Neural progenitor cell (in vitro differentiated cells): ENCODE measurements around the gene ANAPC5. TPM values are rescaled to one million over a fixed set of nuclear protein-coding genes. Genes with fewer than 3 reads are reported as not detected.

Experiments used
- DNase-seq: peaks from one replicate; pipeline ENCODE4 v3.0.0-alpha.2; 2016; ENCODE audit warnings: low spot score
- H2AFZ ChIP-seq: fragments of 200-600 bp; sonication (generic); replicated peaks from 2 replicates; pipeline ENCODE4 v1.6.1; 2016; ENCODE audit warnings: antibody characterized with exemption
- H3F3A ChIP-seq: fragments of 200-600 bp; sonication (generic); 2 replicates; pipeline ENCODE4 v1.6.1; 2016; ENCODE audit warnings: antibody characterized with exemption, low read depth
- H3K27ac ChIP-seq: fragments of 200-600 bp; sonication (generic); 2 replicates; pipeline ENCODE4 v1.5.1; 2016; ENCODE audit warnings: mild to moderate bottlenecking
- H3K27me3 ChIP-seq: fragments of 200-600 bp; sonication (generic); 2 replicates; pipeline ENCODE4 v1.6.1; 2016; ENCODE audit warnings: mild to moderate bottlenecking, moderate library complexity
- H3K36me3 ChIP-seq: fragments of 200-600 bp; sonication (generic); 2 replicates; pipeline ENCODE4 v1.5.1; 2016
- H3K4me1 ChIP-seq: fragments of 200-600 bp; sonication (generic); 2 replicates; pipeline ENCODE4 v1.6.1; 2016; ENCODE audit warnings: mixed run types
- H3K4me2 ChIP-seq: fragments of 200-600 bp; sonication (generic); 2 replicates; pipeline ENCODE4 v1.6.1; 2016
- H3K4me3 ChIP-seq: fragments of 200-600 bp; sonication (generic); 2 replicates; pipeline ENCODE4 v1.5.1; 2016
- H3K79me2 ChIP-seq: fragments of 200-600 bp; sonication (generic); 2 replicates; pipeline ENCODE4 v1.6.1; 2016; ENCODE audit warnings: low read depth
- H3K9ac ChIP-seq: fragments of 200-600 bp; sonication (generic); 2 replicates; pipeline ENCODE4 v1.6.1; 2016
- H3K9me3 ChIP-seq: fragments of 200-600 bp; sonication (generic); 2 replicates; pipeline ENCODE4 v1.5.1; 2016; ENCODE audit warnings: low read depth
- H4K20me1 ChIP-seq: fragments of 200-600 bp; sonication (generic); 2 replicates; pipeline ENCODE4 v1.6.1; 2016; ENCODE audit warnings: low read depth
- H3K27ac Mint-ChIP-seq: 3 replicates; pipeline ENCODE4 v1.8.0; 2021; ENCODE audit warnings: mixed read lengths
- H3K27me3 Mint-ChIP-seq: 2 replicates; pipeline ENCODE4 v1.8.0; 2022; ENCODE audit warnings: low read depth, mild to moderate bottlenecking, inconsistent platforms, moderate library complexity, mixed read lengths; ENCODE audit not compliant: insufficient read depth
- H3K36me3 Mint-ChIP-seq: 3 replicates; pipeline ENCODE4 v1.8.0; 2021; ENCODE audit warnings: mixed read lengths
- H3K4me1 Mint-ChIP-seq: 3 replicates; pipeline ENCODE4 v1.8.0; 2021; ENCODE audit warnings: mixed read lengths
- H3K4me3 Mint-ChIP-seq: 3 replicates; pipeline ENCODE4 v1.8.0; 2021; ENCODE audit warnings: mild to moderate bottlenecking, moderate library complexity, mixed read lengths
- H3K9me3 Mint-ChIP-seq: 3 replicates; pipeline ENCODE4 v1.8.0; 2020; ENCODE audit warnings: mixed read lengths
- CTCF ChIP-seq: fragments of 200-600 bp; sonication (generic); IDR thresholded peaks from 2 replicates; pipeline ENCODE4 v1.5.1; 2017; ENCODE audit warnings: antibody characterized with exemption, mild to moderate bottlenecking
- EZH2 ChIP-seq: fragments of 200-600 bp; sonication (generic); IDR thresholded peaks from 2 replicates; pipeline ENCODE4 v1.6.1; 2017; ENCODE audit warnings: antibody characterized with exemption, mild to moderate bottlenecking, moderate library complexity
- EZH2phosphoT487 ChIP-seq: fragments of 200-600 bp; sonication (generic); IDR thresholded peaks from 2 replicates; pipeline ENCODE4 v1.6.1; 2017; ENCODE audit warnings: antibody characterized with exemption
- total RNA-seq: library from RNA; depleted of rRNA; stranded (reverse); fragments of >200 nt; gene quantifications from 2 replicates; pipeline ENCODE4 v1.2.3, GENCODE V29; 2015; ENCODE audit warnings: low replicate concordance

Gene ANAPC5
- total RNA-seq, 1 donor from 2014 or later = 190 TPM

GRCh38 chr12:121293603-121294002 lies 58.6 kb downstream of the ANAPC5 start:
- no peaks in the 10 kb centered on the region for H3K9me3 ChIP-seq
- peaks cover 10% of the 10 kb centered on the region for H3K27me3 Mint-ChIP-seq
- H3K27me3 ChIP-seq = no peaks in the 10 kb centered on the region
- peaks cover 13% of the 10 kb centered on the region for H3K4me1 Mint-ChIP-seq
- H3K4me3 Mint-ChIP-seq = no peak overlapping the region
- no peak overlapping the region for H3K27ac ChIP-seq
- no peaks in the 10 kb centered on the region for H3K36me3 ChIP-seq
- H3K4me1 ChIP-seq = peaks cover 10% of the 10 kb centered on the region
- H2AFZ ChIP-seq = no peak overlapping the region
- peaks cover 7% of the 10 kb centered on the region for H3K36me3 Mint-ChIP-seq
- H3K9me3 Mint-ChIP-seq = no peaks in the 10 kb centered on the region
- no peak overlapping the region for H3K9ac ChIP-seq
- no peak overlapping the region for H3K4me3 ChIP-seq
- no peak overlapping the region for H3K4me2 ChIP-seq
- H3K27ac Mint-ChIP-seq = no peak overlapping the region
- H3F3A ChIP-seq = peaks cover 14% of the 10 kb centered on the region
- H3K79me2 ChIP-seq = peaks cover 42% of the 10 kb centered on the region
- peaks cover 22% of the 10 kb centered on the region for H4K20me1 ChIP-seq
- no peak for DNase-seq
- TF ChIP-seq CTCF (no peak), EZH2phosphoT487 (no peak), EZH2 (no peak)

- Histone ChIP-seq H3K27ac (no peak overlapping the region), H3K4me2 (no peak overlapping the region), H3K27me3 (no peaks in the 10 kb centered on the region), H3K79me2 (peaks cover 41% of the 10 kb centered on the region), H3K4me1 (peaks cover 11% of the 10 kb centered on the region), H2AFZ (no peak overlapping the region), H3F3A (no peaks in the 10 kb centered on the region), H3K9ac (no peak overlapping the region), H3K9me3 (no peaks in the 10 kb centered on the region), H3K36me3 (no peaks in the 10 kb centered on the region), H4K20me1 (peaks cover 45% of the 10 kb centered on the region), H3K4me3 (no peak overlapping the region)
- Mint-ChIP-seq H3K9me3 (no peaks in the 10 kb centered on the region), H3K36me3 (peaks cover 7% of the 10 kb centered on the region), H3K4me3 (no peak overlapping the region), H3K27me3 (peaks cover 8% of the 10 kb centered on the region), H3K4me1 (peaks cover 10% of the 10 kb centered on the region), H3K27ac (no peak overlapping the region)
- DNase-seq = no peak
- TF ChIP-seq EZH2 (no peak), EZH2phosphoT487 (no peak), CTCF (no peak)
These were observed 61.8 kb downstream of the ANAPC5 start for GRCh38 chr12:121290410-121290809.

- Histone ChIP-seq H3K27ac (no peak overlapping the region), H3K4me1 (peaks cover 6% of the 10 kb centered on the region), H3K4me2 (no peak overlapping the region), H3K9me3 (no peaks in the 10 kb centered on the region), H4K20me1 (peaks cover 42% of the 10 kb centered on the region), H3K9ac (no peak overlapping the region), H3K4me3 (no peak overlapping the region), H3K27me3 (no peaks in the 10 kb centered on the region), H3F3A (no peaks in the 10 kb centered on the region), H3K79me2 (peaks cover 37% of the 10 kb centered on the region), H2AFZ (no peak overlapping the region), H3K36me3 (no peaks in the 10 kb centered on the region)
- Mint-ChIP-seq H3K27ac (peak overlapping the region; percentile 66), H3K4me1 (peaks cover 6% of the 10 kb centered on the region), H3K36me3 (peaks cover 7% of the 10 kb centered on the region), H3K4me3 (no peak overlapping the region), H3K9me3 (no peaks in the 10 kb centered on the region), H3K27me3 (peaks cover 8% of the 10 kb centered on the region)
- TF ChIP-seq EZH2phosphoT487 (no peak), CTCF (no peak), EZH2 (no peak)
- DNase-seq = no peak
These were observed 62.2 kb downstream of the ANAPC5 start for GRCh38 chr12:121289962-121290361.
